D721Med (cell line): Measurements from ENCODE around the gene ARFGAP2.

Source experiments
- DNase-seq: peaks from one replicate; pipeline ENCODE4 v3.0.0; 2011; ENCODE audit warnings: low spot score; ENCODE audit not compliant: insufficient read length
- FAIRE-seq: peaks from 2 replicates; lab custom pipeline; 2011; peaks lifted over from hg19 to GRCh38; lab: Jason Lieb, UNC
- TF ChIP-seq, protein P1 (sequence below): IDR thresholded peaks from 2 replicates; pipeline ENCODE4 v1.5.1; 2012; ENCODE audit warnings: mild to moderate bottlenecking, control low read depth; ENCODE audit not compliant: insufficient read depth; ENCODE audit errors: missing control alignments

The ARFGAP2 gene

DNA sequence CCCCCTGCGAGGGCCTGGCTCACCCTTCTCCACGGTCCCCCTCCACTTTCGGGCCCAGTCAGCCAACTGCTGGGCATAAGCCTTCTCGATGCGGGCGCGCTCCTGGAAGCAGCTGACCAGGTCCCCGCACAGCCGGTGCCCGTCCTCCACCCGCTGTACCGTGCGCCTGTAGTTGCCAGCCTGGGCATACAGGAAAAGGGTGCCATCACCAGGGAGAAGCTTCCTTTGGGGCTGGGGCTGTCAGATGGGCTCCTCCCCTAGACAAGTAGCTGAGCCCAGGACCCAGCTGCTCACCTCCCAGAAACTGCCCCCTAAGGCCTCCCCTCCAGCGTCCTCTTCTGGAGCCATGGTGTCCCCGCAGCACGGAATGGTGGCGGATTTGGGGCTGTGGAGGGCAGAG lies 5.7 kb upstream of the ARFGAP2 start:
- no peak for DNase-seq
- no peak for FAIRE-seq
- TF ChIP-seq, protein P1, sequence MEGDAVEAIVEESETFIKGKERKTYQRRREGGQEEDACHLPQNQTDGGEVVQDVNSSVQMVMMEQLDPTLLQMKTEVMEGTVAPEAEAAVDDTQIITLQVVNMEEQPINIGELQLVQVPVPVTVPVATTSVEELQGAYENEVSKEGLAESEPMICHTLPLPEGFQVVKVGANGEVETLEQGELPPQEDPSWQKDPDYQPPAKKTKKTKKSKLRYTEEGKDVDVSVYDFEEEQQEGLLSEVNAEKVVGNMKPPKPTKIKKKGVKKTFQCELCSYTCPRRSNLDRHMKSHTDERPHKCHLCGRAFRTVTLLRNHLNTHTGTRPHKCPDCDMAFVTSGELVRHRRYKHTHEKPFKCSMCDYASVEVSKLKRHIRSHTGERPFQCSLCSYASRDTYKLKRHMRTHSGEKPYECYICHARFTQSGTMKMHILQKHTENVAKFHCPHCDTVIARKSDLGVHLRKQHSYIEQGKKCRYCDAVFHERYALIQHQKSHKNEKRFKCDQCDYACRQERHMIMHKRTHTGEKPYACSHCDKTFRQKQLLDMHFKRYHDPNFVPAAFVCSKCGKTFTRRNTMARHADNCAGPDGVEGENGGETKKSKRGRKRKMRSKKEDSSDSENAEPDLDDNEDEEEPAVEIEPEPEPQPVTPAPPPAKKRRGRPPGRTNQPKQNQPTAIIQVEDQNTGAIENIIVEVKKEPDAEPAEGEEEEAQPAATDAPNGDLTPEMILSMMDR: no peak

DNA sequence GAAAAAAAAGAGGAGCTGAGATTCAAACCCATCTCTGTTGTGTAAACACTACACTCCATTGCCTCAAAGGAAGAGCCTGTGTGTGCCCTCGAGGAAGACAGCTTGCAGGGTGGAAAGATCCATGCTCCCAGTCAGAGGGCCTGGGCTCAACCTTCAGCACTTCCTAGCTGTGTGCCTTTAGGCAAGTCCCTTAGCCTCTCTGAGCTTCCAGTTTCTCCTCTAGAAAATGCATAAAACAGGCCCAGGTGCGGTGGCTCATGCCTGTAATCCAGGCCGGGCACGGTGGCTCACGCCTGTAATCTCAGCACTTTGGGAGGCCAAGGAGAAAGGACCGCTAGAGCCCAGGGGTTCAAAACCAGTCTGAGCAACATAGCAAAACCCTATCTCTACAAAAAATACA lies 4.6 kb upstream of the ARFGAP2 start:
- TF ChIP-seq, protein P1: no peak
- DNase-seq (no peak), FAIRE-seq (no peak)

DNA sequence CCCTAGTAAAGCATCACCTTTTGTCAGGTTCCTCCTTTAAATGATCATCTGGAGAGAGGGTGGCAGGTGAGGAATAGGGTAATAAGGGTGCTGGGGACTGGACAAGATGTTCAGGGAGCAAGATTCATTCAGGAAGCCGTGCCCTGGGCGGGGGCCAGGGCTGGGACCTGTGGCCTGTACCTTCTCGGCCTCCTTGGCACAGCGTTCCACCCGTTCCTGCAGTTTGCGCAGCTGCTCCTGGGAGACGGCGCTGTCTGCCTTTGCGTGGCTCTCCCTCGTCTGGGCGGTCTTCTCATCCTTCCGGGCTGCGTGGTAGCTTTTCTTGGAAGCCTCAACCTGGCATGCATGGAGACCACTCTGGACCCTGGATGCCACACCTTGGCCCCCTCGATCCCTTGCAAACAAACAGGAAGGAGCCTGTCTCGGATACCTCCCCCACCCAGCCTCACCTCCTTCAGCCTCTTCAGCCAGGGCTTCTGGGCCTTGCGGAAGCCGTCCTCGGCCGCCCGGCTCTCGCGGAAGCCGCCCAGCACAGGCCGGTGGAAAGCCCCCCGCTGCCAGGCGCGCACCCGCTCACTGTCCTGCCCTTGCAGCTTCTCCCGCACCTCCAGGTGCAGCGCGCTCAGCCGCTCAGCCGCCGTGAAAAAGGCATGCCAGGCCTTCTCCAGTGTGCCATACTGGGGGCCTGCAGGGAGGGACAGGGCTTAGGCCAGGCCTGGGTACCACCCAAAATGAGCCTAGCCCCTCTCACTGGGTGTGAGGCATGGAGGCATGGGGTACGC lies 3.5 kb upstream of the ARFGAP2 start:
- no peak for FAIRE-seq
- no peak for DNase-seq
- TF ChIP-seq, protein P1: no peak

GRCh38 chr11:47179655-47179991 lies 2.9 kb upstream of the ARFGAP2 start:
- DNase-seq (peak; percentile 64), FAIRE-seq (no peak)
- TF ChIP-seq, protein P1: peak; percentile 58

GRCh38 chr11:47178737-47179654 lies 2.3 kb upstream of the ARFGAP2 start:
- FAIRE-seq (no peak), DNase-seq (no peak)
- TF ChIP-seq, protein P1: no peak

GRCh38 chr11:47178316-47178715 lies 1.6 kb upstream of the ARFGAP2 start:
- no peak for FAIRE-seq
- TF ChIP-seq, protein P1: no peak
- no peak for DNase-seq
